ENCODE measurements around the gene NAV2. TPM values are rescaled to one million over a fixed set of nuclear protein-coding genes. Genes with fewer than 3 reads are reported as not detected.
A peak's percentile ranks its signal among the peaks of the same experiment; 100 is the strongest.

NAV2 gene
- total and polyA plus RNA-seq, 10 donors: 0.46 to 11.6 (median 4.1) TPM

- Histone ChIP-seq H3K9me3 (peaks cover 0 to 13% (median 0%) of the 10 kb centered on the region in 8 donors), H3K4me1 (peaks cover 6 to 24% (median 18%) of the 10 kb centered on the region in 6 donors), H3K36me3 (no peaks in the 10 kb centered on the region), H3K4me3 (peak overlapping the region in 7 of 8 donors; percentile 17 to 62 (median 32)), H3K27ac (no peak overlapping the region), H3K27me3 (replicated peaks in 1 of 7) (peaks cover 22 to 97% (median 86%) of the 10 kb centered on the region in 7 donors)
- intact Hi-C loops (cut with DNase I; ENCODE audit: low total_unique reads): no loop called here
- DNase-seq: peak; percentile 78
- no peak for TF ChIP-seq CTCF (IDR thresholded peaks at IDR 0.05 in 8 of 11, conservative IDR thresholded peaks at IDR 0.05 in 3 of 11)
- WGBS, 5 donors: 2 to 5% (median 3%) methylated on average over 34 to 45 of the region's 45 CpGs
Measured at GRCh38 chr11:20156876-20157613, 444.4 kb downstream of the NAV2 start.

- Histone ChIP-seq H3K4me1 (peaks cover 6 to 25% (median 18%) of the 10 kb centered on the region in 6 donors), H3K4me3 (no peak overlapping the region), H3K27ac (no peak overlapping the region), H3K27me3 (replicated peaks in 1 of 7) (peaks cover 22 to 100% (median 93%) of the 10 kb centered on the region in 7 donors), H3K36me3 (no peaks in the 10 kb centered on the region), H3K9me3 (peaks cover 0 to 13% (median 0%) of the 10 kb centered on the region in 8 donors)
- no peak for DNase-seq
- TF ChIP-seq POLR2AphosphoS5 (IDR thresholded peaks at IDR 0.05) (no peak), CTCF (IDR thresholded peaks at IDR 0.05 in 8 of 11, conservative IDR thresholded peaks at IDR 0.05 in 3 of 11) (no peak), POLR2A (IDR thresholded peaks at IDR 0.05) (no peak)
- WGBS, 5 donors: 7 to 10% (median 8%) methylated on average over 9 of the region's 9 CpGs
- intact Hi-C loops (cut with DNase I; ENCODE audit: low total_unique reads): no loop called here
Measured at GRCh38 chr11:20157728-20158127, 445.1 kb downstream of the NAV2 start.

- Histone ChIP-seq H3K9me3 (peaks cover 0 to 13% (median 0%) of the 10 kb centered on the region in 8 donors), H3K36me3 (no peaks in the 10 kb centered on the region), H3K4me1 (peaks cover 6 to 34% (median 27%) of the 10 kb centered on the region in 6 donors), H3K27me3 (replicated peaks in 1 of 7) (peaks cover 22 to 100% (median 99%) of the 10 kb centered on the region in 7 donors), H3K27ac (no peak overlapping the region), H3K4me3 (no peak overlapping the region)
- no peak for DNase-seq
- intact Hi-C loops (cut with DNase I; ENCODE audit: low total_unique reads): no loop called here
- 6 to 15% (median 11%) methylated on average over 27 to 33 of the region's 33 CpGs for WGBS, 5 donors
- TF ChIP-seq POLR2AphosphoS5 (IDR thresholded peaks at IDR 0.05): no peak
- no peak for TF ChIP-seq POLR2A (IDR thresholded peaks at IDR 0.05)
Measured at GRCh38 chr11:20158597-20159257, 446.1 kb downstream of the NAV2 start.

GRCh38 chr11:20159466-20160381, 447.1 kb downstream of the NAV2 start:
- peaks cover 22 to 100% (median 99%) of the 10 kb centered on the region in 7 donors for H3K27me3 ChIP-seq (replicated peaks in 1 of 7)

More at GRCh38 chr11:20159466-20160381, 447.1 kb downstream of the NAV2 start:
- Histone ChIP-seq H3K4me3 (no peak overlapping the region), H3K4me1 (peaks cover 6 to 41% (median 30%) of the 10 kb centered on the region in 6 donors), H3K9me3 (peaks cover 0 to 13% (median 0%) of the 10 kb centered on the region in 8 donors), H3K27ac (no peak overlapping the region), H3K36me3 (no peaks in the 10 kb centered on the region)
- WGBS, 5 donors: 7 to 12% (median 10%) methylated on average over 41 to 65 of the region's 65 CpGs
- TF ChIP-seq CTCF (IDR thresholded peaks at IDR 0.05 in 8 of 11, conservative IDR thresholded peaks at IDR 0.05 in 3 of 11): no peak
- TF ChIP-seq POLR2AphosphoS5 (IDR thresholded peaks at IDR 0.05): no peak
- no peak for TF ChIP-seq POLR2A (IDR thresholded peaks at IDR 0.05)
- intact Hi-C loops (cut with DNase I; ENCODE audit: low total_unique reads): no loop called here
- no peak for DNase-seq
